HEK293T (cell line): Measurements from ENCODE around the gene JPH4.

Source experiments
- BHLHE40 ChIP-seq: fragments of 450-650 bp; IDR thresholded peaks from 2 replicates; pipeline ENCODE4 v1.6.1; 2016; ENCODE audit warnings: mild to moderate bottlenecking, moderate library complexity, borderline replicate concordance
- ELF4 ChIP-seq: fragments of 450-650 bp; IDR thresholded peaks from 2 replicates; pipeline ENCODE4 v1.6.1; 2017; ENCODE audit warnings: antibody characterized with exemption
- FOXA1 ChIP-seq: fragments of 450-650 bp; IDR thresholded peaks from 2 replicates; pipeline ENCODE4 v1.6.1; 2016; ENCODE audit warnings: mild to moderate bottlenecking
- FOXK2 ChIP-seq: fragments of 450-650 bp; IDR thresholded peaks from 2 replicates; pipeline ENCODE4 v1.6.1; 2016; ENCODE audit warnings: mild to moderate bottlenecking
- FOXM1 ChIP-seq: fragments of 450-650 bp; IDR thresholded peaks from 2 replicates; pipeline ENCODE4 v1.6.1; 2017; ENCODE audit warnings: mild to moderate bottlenecking, borderline replicate concordance
- HDGF ChIP-seq: fragments of 450-650 bp; IDR thresholded peaks from 2 replicates; pipeline ENCODE4 v1.6.1; 2017; ENCODE audit warnings: antibody characterized with exemption, borderline replicate concordance
- LEF1 ChIP-seq: fragments of 450-650 bp; IDR thresholded peaks from 2 replicates; pipeline ENCODE4 v1.6.1; 2017; ENCODE audit warnings: mild to moderate bottlenecking, borderline replicate concordance
- SP1 ChIP-seq: fragments of 450-650 bp; IDR thresholded peaks from 2 replicates; pipeline ENCODE4 v1.6.1; 2017
- SUZ12 ChIP-seq: fragments of 450-650 bp; IDR thresholded peaks from 2 replicates; pipeline ENCODE4 v1.6.1; 2016; ENCODE audit warnings: mild to moderate bottlenecking
- TARDBP ChIP-seq: fragments of 450-650 bp; IDR thresholded peaks from 2 replicates; pipeline ENCODE4 v1.6.1; 2016
- ZNF384 ChIP-seq: fragments of 450-650 bp; IDR thresholded peaks from 2 replicates; pipeline ENCODE4 v1.6.1; 2016
- TF ChIP-seq, protein P1 (sequence below): fragments of 450-650 bp; IDR thresholded peaks from 2 replicates; pipeline ENCODE4 v1.6.1; 2016

DNA sequence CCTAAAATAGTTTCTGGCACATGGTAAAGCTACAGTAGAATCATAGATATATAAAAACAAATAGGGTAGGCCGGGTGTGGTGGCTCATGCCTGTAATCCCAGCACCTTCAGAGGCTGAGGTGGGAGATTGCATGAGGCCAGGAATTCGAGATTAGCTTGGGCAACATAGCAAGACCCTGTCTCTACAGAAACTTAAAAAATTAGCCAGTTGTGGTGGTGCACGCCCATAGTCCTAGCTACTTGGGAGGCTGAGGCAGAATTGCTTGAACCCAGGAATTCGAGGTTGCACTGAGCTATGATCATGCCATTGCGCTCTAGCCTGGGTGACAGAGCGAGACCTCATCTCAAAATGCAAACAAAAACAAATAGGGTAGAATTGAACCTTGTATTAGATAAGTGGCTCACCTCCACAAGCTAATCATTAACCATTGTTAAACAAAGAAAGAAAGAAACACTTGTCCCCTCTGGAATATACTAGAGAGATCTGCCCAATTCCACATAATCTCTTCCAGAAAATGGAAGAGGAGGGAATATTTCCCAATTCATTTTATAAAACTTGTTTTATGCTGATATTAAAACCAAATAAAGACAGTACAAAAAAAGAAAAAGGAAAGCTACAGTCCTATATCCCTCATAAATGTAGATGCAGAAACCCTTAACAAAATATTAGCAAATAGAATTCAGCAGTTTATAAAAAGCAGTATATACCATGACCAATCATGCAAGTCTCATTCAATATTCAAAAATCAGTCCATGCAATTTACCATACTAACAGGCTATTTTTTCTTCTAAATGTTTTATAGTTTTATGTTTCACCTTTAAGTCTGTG, 34.9 kb upstream of the JPH4 start:
- no peak for TF ChIP-seq FOXM1
- no peak for TF ChIP-seq SUZ12
- TF ChIP-seq BHLHE40, result no peak
- no peak for TF ChIP-seq HDGF
- no peak for TF ChIP-seq LEF1
- no peak for TF ChIP-seq SP1
- TF ChIP-seq FOXK2, result no peak
- TF ChIP-seq ZNF384, result no peak
- TF ChIP-seq, protein P1, sequence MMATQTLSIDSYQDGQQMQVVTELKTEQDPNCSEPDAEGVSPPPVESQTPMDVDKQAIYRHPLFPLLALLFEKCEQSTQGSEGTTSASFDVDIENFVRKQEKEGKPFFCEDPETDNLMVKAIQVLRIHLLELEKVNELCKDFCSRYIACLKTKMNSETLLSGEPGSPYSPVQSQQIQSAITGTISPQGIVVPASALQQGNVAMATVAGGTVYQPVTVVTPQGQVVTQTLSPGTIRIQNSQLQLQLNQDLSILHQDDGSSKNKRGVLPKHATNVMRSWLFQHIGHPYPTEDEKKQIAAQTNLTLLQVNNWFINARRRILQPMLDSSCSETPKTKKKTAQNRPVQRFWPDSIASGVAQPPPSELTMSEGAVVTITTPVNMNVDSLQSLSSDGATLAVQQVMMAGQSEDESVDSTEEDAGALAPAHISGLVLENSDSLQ, result no peak
- no peak for TF ChIP-seq TARDBP
- no peak for TF ChIP-seq FOXA1
- TF ChIP-seq ELF4, result no peak
